Neural progenitor cell (in vitro differentiated cells): ENCODE data around the gene GRM8.

Experiments
- CTCF ChIP-seq: fragments of 200-600 bp; sonication (generic); IDR thresholded peaks from 2 replicates; pipeline ENCODE4 v1.5.1; 2017; ENCODE audit warnings: antibody characterized with exemption, mild to moderate bottlenecking
- EZH2 ChIP-seq: fragments of 200-600 bp; sonication (generic); IDR thresholded peaks from 2 replicates; pipeline ENCODE4 v1.6.1; 2017; ENCODE audit warnings: antibody characterized with exemption, mild to moderate bottlenecking, moderate library complexity
- EZH2phosphoT487 ChIP-seq: fragments of 200-600 bp; sonication (generic); IDR thresholded peaks from 2 replicates; pipeline ENCODE4 v1.6.1; 2017; ENCODE audit warnings: antibody characterized with exemption

- TF ChIP-seq CTCF (no peak), EZH2 (no peak), EZH2phosphoT487 (no peak)
Observed at GRCh38 chr7:126411032-126411820, 841.5 kb downstream of the GRM8 start.
